Nephron (organoid): Measurements from ENCODE around the gene ASTN2.

Experiments used
- H3K27ac Mint-ChIP-seq, 3 experiments: 2 replicates each; pipeline ENCODE4 v1.8.0; 2020; ENCODE audit warnings: mixed read lengths in 3 of 3, mild to moderate bottlenecking in 2 of 3, moderate library complexity in 1 of 3
- H3K27me3 Mint-ChIP-seq: 2 replicates; pipeline ENCODE4 v1.8.0; 2021; ENCODE audit warnings: low read depth, mild to moderate bottlenecking, moderate library complexity, mixed read lengths
- H3K36me3 Mint-ChIP-seq: 2 replicates; pipeline ENCODE4 v1.8.0; 2020; ENCODE audit warnings: low read depth, mixed read lengths
- H3K4me1 Mint-ChIP-seq: 2 replicates; pipeline ENCODE4 v1.8.0; 2020; ENCODE audit warnings: mixed read lengths
- H3K4me3 Mint-ChIP-seq, 3 experiments: 2 replicates each; pipeline ENCODE4 v1.8.0; 2020; ENCODE audit warnings: mild to moderate bottlenecking in 3 of 3, mixed read lengths in 3 of 3, moderate library complexity in 2 of 3
- H3K9me3 Mint-ChIP-seq: 2 replicates; pipeline ENCODE4 v1.8.0; 2020; ENCODE audit warnings: mixed read lengths
- TF ChIP-seq, protein P1 (sequence below), 3 experiments: fragments of 200-600 bp; sonication (generic); IDR thresholded peaks; one replicate each; pipeline ENCODE4 v1.5.0; 2021; ENCODE audit warnings: antibody characterized with exemption in 3 of 3; ENCODE audit not compliant: unreplicated experiment in 3 of 3

The ASTN2 gene

GRCh38 chr9:116786737-116787136 is 628.1 kb downstream of the ASTN2 start:
- TF ChIP-seq, protein P1, sequence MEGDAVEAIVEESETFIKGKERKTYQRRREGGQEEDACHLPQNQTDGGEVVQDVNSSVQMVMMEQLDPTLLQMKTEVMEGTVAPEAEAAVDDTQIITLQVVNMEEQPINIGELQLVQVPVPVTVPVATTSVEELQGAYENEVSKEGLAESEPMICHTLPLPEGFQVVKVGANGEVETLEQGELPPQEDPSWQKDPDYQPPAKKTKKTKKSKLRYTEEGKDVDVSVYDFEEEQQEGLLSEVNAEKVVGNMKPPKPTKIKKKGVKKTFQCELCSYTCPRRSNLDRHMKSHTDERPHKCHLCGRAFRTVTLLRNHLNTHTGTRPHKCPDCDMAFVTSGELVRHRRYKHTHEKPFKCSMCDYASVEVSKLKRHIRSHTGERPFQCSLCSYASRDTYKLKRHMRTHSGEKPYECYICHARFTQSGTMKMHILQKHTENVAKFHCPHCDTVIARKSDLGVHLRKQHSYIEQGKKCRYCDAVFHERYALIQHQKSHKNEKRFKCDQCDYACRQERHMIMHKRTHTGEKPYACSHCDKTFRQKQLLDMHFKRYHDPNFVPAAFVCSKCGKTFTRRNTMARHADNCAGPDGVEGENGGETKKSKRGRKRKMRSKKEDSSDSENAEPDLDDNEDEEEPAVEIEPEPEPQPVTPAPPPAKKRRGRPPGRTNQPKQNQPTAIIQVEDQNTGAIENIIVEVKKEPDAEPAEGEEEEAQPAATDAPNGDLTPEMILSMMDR (IDR thresholded peaks at IDR 0.05; ENCODE audit: unreplicated experiment in 3 of 3) = no peak
- H3K27me3 Mint-ChIP-seq = no peaks in the 10 kb centered on the region
- H3K36me3 Mint-ChIP-seq = no peaks in the 10 kb centered on the region
- H3K4me3 Mint-ChIP-seq = no peak overlapping the region
- H3K9me3 Mint-ChIP-seq = no peaks in the 10 kb centered on the region
- no peaks in the 10 kb centered on the region for H3K4me1 Mint-ChIP-seq
- H3K27ac Mint-ChIP-seq = no peak overlapping the region

- H3K4me1 Mint-ChIP-seq = no peaks in the 10 kb centered on the region
- no peaks in the 10 kb centered on the region for H3K36me3 Mint-ChIP-seq
- H3K27ac Mint-ChIP-seq = no peak overlapping the region
- no peak overlapping the region for H3K4me3 Mint-ChIP-seq
- peaks cover 11% of the 10 kb centered on the region for H3K27me3 Mint-ChIP-seq
- H3K9me3 Mint-ChIP-seq = peaks cover 6% of the 10 kb centered on the region
- TF ChIP-seq, protein P1 (IDR thresholded peaks at IDR 0.05; ENCODE audit: unreplicated experiment in 3 of 3) = no peak
Measured at GRCh38 chr9:116777116-116777515, 637.7 kb downstream of the ASTN2 start.

- H3K27me3 Mint-ChIP-seq = peaks cover 7% of the 10 kb centered on the region
- no peaks in the 10 kb centered on the region for H3K36me3 Mint-ChIP-seq
- TF ChIP-seq, protein P1 (IDR thresholded peaks at IDR 0.05; ENCODE audit: unreplicated experiment in 3 of 3) = no peak
- no peaks in the 10 kb centered on the region for H3K4me1 Mint-ChIP-seq
- no peak overlapping the region for H3K27ac Mint-ChIP-seq
- H3K9me3 Mint-ChIP-seq = peaks cover 4% of the 10 kb centered on the region
- H3K4me3 Mint-ChIP-seq = no peak overlapping the region
Measured at GRCh38 chr9:116774421-116775180, 640.3 kb downstream of the ASTN2 start.

- H3K27ac Mint-ChIP-seq = no peak overlapping the region
- peaks cover under 1% of the 10 kb centered on the region for H3K9me3 Mint-ChIP-seq
- TF ChIP-seq, protein P1 (IDR thresholded peaks at IDR 0.05; ENCODE audit: unreplicated experiment in 3 of 3) = no peak
- H3K4me3 Mint-ChIP-seq = no peak overlapping the region
- H3K4me1 Mint-ChIP-seq = no peaks in the 10 kb centered on the region
- H3K36me3 Mint-ChIP-seq = no peaks in the 10 kb centered on the region
- H3K27me3 Mint-ChIP-seq = no peaks in the 10 kb centered on the region
Measured at GRCh38 chr9:116767219-116767618, 647.6 kb downstream of the ASTN2 start.

GRCh38 chr9:116765011-116765410 is 649.8 kb downstream of the ASTN2 start:
- Mint-ChIP-seq H3K27ac (no peak overlapping the region), H3K4me1 (no peaks in the 10 kb centered on the region), H3K36me3 (no peaks in the 10 kb centered on the region), H3K4me3 (no peak overlapping the region), H3K9me3 (no peaks in the 10 kb centered on the region), H3K27me3 (no peaks in the 10 kb centered on the region)
- TF ChIP-seq, protein P1 (IDR thresholded peaks at IDR 0.05; ENCODE audit: unreplicated experiment in 3 of 3) = no peak

- no peaks in the 10 kb centered on the region for H3K4me1 Mint-ChIP-seq
- H3K36me3 Mint-ChIP-seq = no peaks in the 10 kb centered on the region
- H3K9me3 Mint-ChIP-seq = no peaks in the 10 kb centered on the region
- no peaks in the 10 kb centered on the region for H3K27me3 Mint-ChIP-seq
- H3K27ac Mint-ChIP-seq = no peak overlapping the region
- no peak overlapping the region for H3K4me3 Mint-ChIP-seq
- TF ChIP-seq, protein P1 (IDR thresholded peaks at IDR 0.05; ENCODE audit: unreplicated experiment in 3 of 3) = no peak
Measured at GRCh38 chr9:116763770-116764169, 651.1 kb downstream of the ASTN2 start.
